Suprapubic skin (tissue), 4 donors: ENCODE measurements around the gene CTAGE4. TPM values are rescaled to one million over a fixed set of nuclear protein-coding genes. Genes with fewer than 3 reads are reported as not detected.
A peak's percentile ranks its signal among the peaks of the same experiment; 100 is the strongest.
"Not testable (repeated sequence)": the region's sequence is repeated elsewhere in the genome, so short reads cannot be mapped to it uniquely, and the experiment has no call there.

Experiments used
- DNase-seq, 2 donors: peaks; one replicate each; pipeline ENCODE4 v3.0.0-alpha.2; 2019; ENCODE audit warnings: low spot score in 2 of 2
- H3K27ac ChIP-seq: fragments of 200-600 bp; sonication (generic); one replicate; pipeline ENCODE4 v1.5.1; 2019
- H3K27me3 ChIP-seq: fragments of 200-600 bp; sonication (generic); one replicate; pipeline ENCODE4 v1.5.1; 2019
- H3K36me3 ChIP-seq: fragments of 200-600 bp; sonication (generic); one replicate; pipeline ENCODE4 v1.5.1; 2019
- H3K4me1 ChIP-seq: fragments of 200-600 bp; sonication (generic); one replicate; pipeline ENCODE4 v1.5.1; 2019
- H3K4me3 ChIP-seq: fragments of 200-600 bp; sonication (generic); one replicate; pipeline ENCODE4 v1.5.1; 2019; ENCODE audit warnings: mild to moderate bottlenecking
- H3K9me3 ChIP-seq: fragments of 200-600 bp; sonication (generic); one replicate; pipeline ENCODE4 v1.5.1; 2019
- EP300 ChIP-seq: sonication (generic); formaldehyde crosslinking; IDR thresholded peaks from one replicate; pipeline ENCODE4 v1.6.1; 2017; ENCODE audit warnings: antibody characterized with exemption
- POLR2A ChIP-seq, 2 donors: fragments of 450-650 bp; IDR thresholded peaks; one replicate each; pipeline ENCODE4 v1.6.1; 2017; ENCODE audit warnings: antibody characterized with exemption in 2 of 2, mild to moderate bottlenecking in 2 of 2, moderate library complexity in 2 of 2
- POLR2AphosphoS5 ChIP-seq, 3 donors: sonication (generic); formaldehyde crosslinking; IDR thresholded peaks; one replicate each; pipeline ENCODE4 v1.6.1; 2017; ENCODE audit warnings: antibody characterized with exemption in 3 of 3
- WGBS: methylation state at CpG from one replicate; pipeline ENCODE4 v1.1.5; 2018; 5-methylcytosine and 5-hydroxymethylcytosine counted together
- total RNA-seq, 4 donors: library from RNA; depleted of rRNA; stranded (reverse); fragments of >200 nt; gene quantifications; one replicate each; pipeline ENCODE4 v1.1.0, GENCODE V29; 2016
- TF ChIP-seq, protein P1 (sequence below), 2 donors: fragments of 200-600 bp in 1 of 2; fragments of 450-650 bp in 1 of 2; sonication (generic) in 1 of 2; IDR thresholded peaks; one replicate each; pipeline ENCODE4 v1.5.1; 2016 to 2019; ENCODE audit warnings: antibody characterized with exemption in 2 of 2, mild to moderate bottlenecking in 1 of 2, moderate library complexity in 1 of 2

Gene CTAGE4
- total RNA-seq, 4 donors from 2014 or later, result 7.5 to 35.0 (median 20.2) TPM

DNA sequence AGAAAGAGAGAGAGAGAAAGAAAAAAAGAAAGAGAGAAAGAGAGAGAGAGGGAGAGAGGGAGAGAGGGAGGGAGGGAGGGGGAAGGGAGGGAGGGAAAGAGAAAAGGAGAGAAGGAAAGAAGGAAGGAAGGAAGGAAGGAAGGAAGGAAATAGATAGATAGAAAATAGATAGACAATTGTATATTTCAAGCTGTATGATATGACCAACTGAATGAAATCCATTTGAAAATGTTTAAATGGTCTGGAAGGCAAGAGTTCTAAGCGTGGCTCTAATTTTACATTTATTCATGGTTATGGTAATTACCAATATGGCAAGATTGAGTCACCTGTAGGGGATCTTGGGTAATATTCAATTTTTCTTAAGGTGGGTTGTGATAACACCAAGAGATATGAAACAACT, 24.4 kb upstream of the CTAGE4 start:
- no peaks in the 10 kb centered on the region for H3K4me1 ChIP-seq
- no peak overlapping the region for H3K4me3 ChIP-seq
- H3K27ac ChIP-seq, result no peak overlapping the region
- 88% methylated on average over 1 of the region's 1 CpG for WGBS
- no peaks in the 10 kb centered on the region for H3K36me3 ChIP-seq
- DNase-seq, result no peak
- H3K27me3 ChIP-seq, result no peaks in the 10 kb centered on the region
- TF ChIP-seq POLR2AphosphoS5 (IDR thresholded peaks at IDR 0.05) (no peak), EP300 (no peak), POLR2A (IDR thresholded peaks at IDR 0.05) (no peak)
- TF ChIP-seq, protein P1, sequence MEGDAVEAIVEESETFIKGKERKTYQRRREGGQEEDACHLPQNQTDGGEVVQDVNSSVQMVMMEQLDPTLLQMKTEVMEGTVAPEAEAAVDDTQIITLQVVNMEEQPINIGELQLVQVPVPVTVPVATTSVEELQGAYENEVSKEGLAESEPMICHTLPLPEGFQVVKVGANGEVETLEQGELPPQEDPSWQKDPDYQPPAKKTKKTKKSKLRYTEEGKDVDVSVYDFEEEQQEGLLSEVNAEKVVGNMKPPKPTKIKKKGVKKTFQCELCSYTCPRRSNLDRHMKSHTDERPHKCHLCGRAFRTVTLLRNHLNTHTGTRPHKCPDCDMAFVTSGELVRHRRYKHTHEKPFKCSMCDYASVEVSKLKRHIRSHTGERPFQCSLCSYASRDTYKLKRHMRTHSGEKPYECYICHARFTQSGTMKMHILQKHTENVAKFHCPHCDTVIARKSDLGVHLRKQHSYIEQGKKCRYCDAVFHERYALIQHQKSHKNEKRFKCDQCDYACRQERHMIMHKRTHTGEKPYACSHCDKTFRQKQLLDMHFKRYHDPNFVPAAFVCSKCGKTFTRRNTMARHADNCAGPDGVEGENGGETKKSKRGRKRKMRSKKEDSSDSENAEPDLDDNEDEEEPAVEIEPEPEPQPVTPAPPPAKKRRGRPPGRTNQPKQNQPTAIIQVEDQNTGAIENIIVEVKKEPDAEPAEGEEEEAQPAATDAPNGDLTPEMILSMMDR (IDR thresholded peaks at IDR 0.05), result no peak
- no peaks in the 10 kb centered on the region for H3K9me3 ChIP-seq

DNA sequence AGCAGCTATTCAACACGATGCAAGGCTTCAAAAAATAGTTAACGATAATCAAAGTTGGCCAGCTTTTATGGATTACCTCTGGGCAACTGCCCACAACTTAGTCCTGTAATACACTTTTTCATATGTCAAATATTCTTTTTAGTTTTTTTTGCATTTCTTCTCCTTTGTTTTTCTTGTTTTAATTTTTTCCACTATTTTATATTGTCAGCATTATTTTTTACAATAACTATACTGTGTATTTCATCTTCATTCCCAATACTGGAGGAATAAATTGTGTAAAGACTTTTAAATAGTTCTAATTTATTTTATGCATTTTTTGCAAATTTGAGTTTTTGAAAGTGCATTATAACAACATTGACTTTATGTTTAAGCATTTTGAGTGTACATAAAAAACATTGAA, 18.5 kb upstream of the CTAGE4 start:
- no peaks in the 10 kb centered on the region for H3K4me1 ChIP-seq
- H3K27me3 ChIP-seq, result no peaks in the 10 kb centered on the region
- WGBS, result 64% methylated on average over 2 of the region's 2 CpGs
- no peaks in the 10 kb centered on the region for H3K36me3 ChIP-seq
- no peak overlapping the region for H3K27ac ChIP-seq
- no peaks in the 10 kb centered on the region for H3K9me3 ChIP-seq
- DNase-seq, result no peak
- no peak for TF ChIP-seq POLR2A (IDR thresholded peaks at IDR 0.05)
- TF ChIP-seq, protein P1 (IDR thresholded peaks at IDR 0.05), result no peak
- TF ChIP-seq EP300, result no peak
- TF ChIP-seq POLR2AphosphoS5 (IDR thresholded peaks at IDR 0.05), result no peak
- no peak overlapping the region for H3K4me3 ChIP-seq

GRCh38 chr7:144171594-144172350, 11.5 kb upstream of the CTAGE4 start:
- WGBS, result 91% methylated on average over 4 of the region's 4 CpGs
- H3K4me1 ChIP-seq, H3K27ac ChIP-seq, DNase-seq, H3K36me3 ChIP-seq, H3K4me3 ChIP-seq, H3K27me3 ChIP-seq, H3K9me3 ChIP-seq: not testable (repeated sequence)

- H3K36me3 ChIP-seq, result no peaks in the 10 kb centered on the region
- no peaks in the 10 kb centered on the region for H3K4me1 ChIP-seq
- TF ChIP-seq POLR2AphosphoS5 (IDR thresholded peaks at IDR 0.05) (no peak), EP300 (no peak), POLR2A (IDR thresholded peaks at IDR 0.05) (no peak)
- TF ChIP-seq, protein P1 (IDR thresholded peaks at IDR 0.05), result no peak
- H3K27ac ChIP-seq, result no peak overlapping the region
- 87% methylated on average over 5 of the region's 5 CpGs for WGBS
- no peaks in the 10 kb centered on the region for H3K9me3 ChIP-seq
- no peaks in the 10 kb centered on the region for H3K27me3 ChIP-seq
- H3K4me3 ChIP-seq, result no peak overlapping the region
- no peak for DNase-seq
These were observed 8.7 kb upstream of the CTAGE4 start for GRCh38 chr7:144174613-144175012.

DNA sequence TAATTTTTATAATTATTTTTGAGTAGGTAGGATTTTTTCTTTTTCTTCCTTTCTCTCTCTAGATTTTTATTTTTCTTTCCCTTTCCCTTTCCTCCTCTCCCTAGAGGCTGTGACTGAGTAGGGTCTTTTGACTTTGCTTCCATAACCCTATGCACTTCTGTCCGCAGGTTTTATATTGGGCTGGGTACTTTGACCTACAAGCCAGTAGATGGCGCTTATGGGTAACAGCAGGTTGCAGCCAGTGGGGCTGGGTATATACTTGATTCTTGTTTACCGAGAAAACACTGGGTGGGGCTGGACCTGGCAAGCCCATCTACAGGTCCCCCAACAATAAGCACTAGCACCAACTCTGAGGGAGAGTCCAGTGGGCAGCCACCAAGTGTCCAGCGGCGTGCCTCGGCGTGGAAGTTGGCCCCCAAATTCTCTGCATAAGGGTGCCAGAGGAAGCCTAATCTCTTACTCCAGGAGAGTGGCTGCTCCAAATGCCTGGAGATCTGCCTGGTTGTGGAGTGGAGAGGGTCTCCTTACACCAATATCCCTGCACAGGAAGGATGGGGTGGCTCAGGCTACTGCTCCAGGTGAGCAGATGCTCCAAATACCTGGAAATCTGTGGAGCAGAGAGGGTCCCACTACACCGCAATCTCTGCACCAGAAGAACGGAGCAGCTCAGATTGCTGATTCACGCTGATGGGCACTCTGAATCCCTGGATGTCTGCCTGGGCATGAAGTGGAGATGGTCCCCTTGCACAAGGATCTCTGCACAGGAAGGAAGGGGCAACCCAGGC, 4.7 kb upstream of the CTAGE4 start:
- not testable (repeated sequence) for H3K36me3 ChIP-seq, DNase-seq, H3K4me3 ChIP-seq, H3K9me3 ChIP-seq, H3K4me1 ChIP-seq, H3K27ac ChIP-seq, H3K27me3 ChIP-seq
- no CpG with 5 or more reads among the region's 10 CpGs for WGBS
- TF ChIP-seq, protein P1 (IDR thresholded peaks at IDR 0.05), result peak; percentile 25 to 48

- H3K36me3 ChIP-seq, DNase-seq, H3K27me3 ChIP-seq, H3K4me3 ChIP-seq, H3K4me1 ChIP-seq, H3K27ac ChIP-seq, H3K9me3 ChIP-seq: not testable (repeated sequence)
- WGBS, result no CpG with 5 or more reads among the region's 2 CpGs
These were observed 4.1 kb upstream of the CTAGE4 start for GRCh38 chr7:144179165-144179479.

- H3K36me3 ChIP-seq, result not testable (repeated sequence)
These were observed 4.6 kb downstream of the CTAGE4 start for GRCh38 chr7:144187848-144188247.

DNA sequence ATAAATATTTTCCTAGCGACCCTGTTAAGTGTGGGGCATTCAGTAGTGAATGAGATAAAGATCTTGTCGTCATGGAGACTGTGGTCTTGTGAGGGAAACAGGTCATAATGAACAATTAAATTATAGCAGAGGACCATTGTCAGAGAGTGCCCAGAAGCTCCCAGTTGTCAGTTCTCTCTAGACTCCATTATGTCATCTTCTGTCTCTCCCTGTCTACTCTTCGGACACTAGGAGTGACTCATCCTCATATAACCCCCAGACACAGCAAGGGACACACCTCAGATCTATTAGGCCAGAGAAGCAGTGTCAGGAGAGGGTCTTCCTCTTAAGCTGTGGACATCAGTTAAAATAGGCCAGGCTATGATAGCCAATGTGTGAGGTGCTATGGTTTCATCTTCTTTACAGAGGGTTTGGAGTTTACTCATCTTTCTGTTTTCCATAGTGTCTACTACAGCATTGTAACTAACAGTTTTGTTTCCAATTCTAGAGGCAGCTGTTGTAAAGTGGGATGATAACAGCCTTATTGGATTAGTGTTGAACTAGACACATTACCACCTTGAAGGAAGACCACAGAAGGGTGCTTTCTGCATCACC, 5.4 kb downstream of the CTAGE4 start:
- not testable (repeated sequence) for H3K27ac ChIP-seq, H3K36me3 ChIP-seq, H3K9me3 ChIP-seq, H3K4me1 ChIP-seq, H3K4me3 ChIP-seq, DNase-seq, H3K27me3 ChIP-seq
- no CpG with 5 or more reads among the region's 3 CpGs for WGBS

More at GRCh38 chr7:144187848-144188247, 4.6 kb downstream of the CTAGE4 start:
- H3K27me3 ChIP-seq, H3K27ac ChIP-seq, DNase-seq, H3K4me1 ChIP-seq, H3K9me3 ChIP-seq, H3K4me3 ChIP-seq: not testable (repeated sequence)
- no CpG with 5 or more reads among the region's 5 CpGs for WGBS

DNA sequence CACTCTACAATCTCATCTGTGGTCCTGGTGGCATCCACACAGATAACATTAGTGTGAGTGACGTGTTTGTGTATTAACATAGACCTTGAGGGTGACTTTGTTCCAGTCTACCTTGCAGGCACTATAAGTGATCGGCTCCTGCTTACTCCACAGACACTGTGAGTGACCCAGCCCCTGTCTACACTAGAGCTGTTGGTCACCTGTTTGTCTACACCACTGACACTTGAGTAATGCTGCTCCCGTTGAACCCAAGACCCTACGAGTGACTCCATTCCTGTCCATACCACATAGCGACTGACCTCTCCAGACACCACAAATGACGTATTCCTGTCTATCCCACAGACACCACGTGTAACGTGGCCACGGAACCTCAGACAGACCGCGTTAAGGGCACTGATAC, 10.5 kb downstream of the CTAGE4 start:
- not testable (repeated sequence) for H3K4me1 ChIP-seq, H3K27me3 ChIP-seq, H3K9me3 ChIP-seq, H3K36me3 ChIP-seq, DNase-seq, H3K27ac ChIP-seq, H3K4me3 ChIP-seq
- WGBS, result no CpG with 5 or more reads among the region's 11 CpGs
